Skeletal muscle satellite cell (primary cell): ENCODE results near the gene LCT. TPM values are rescaled to one million over a fixed set of nuclear protein-coding genes. Genes with fewer than 3 reads are reported as not detected.

Experiments used
- H3K27me3 ChIP-seq: 2 replicates; pipeline ENCODE4 v1.7.0; 2013; ENCODE audit warnings: low read length; ENCODE audit not compliant: control insufficient read depth, insufficient read depth
- H3K36me3 ChIP-seq: 2 replicates; pipeline ENCODE4 v1.7.0; 2013; ENCODE audit warnings: mild to moderate bottlenecking, control low read depth, low read length; ENCODE audit not compliant: insufficient read depth
- H3K4me1 ChIP-seq: 2 replicates; pipeline ENCODE4 v1.7.0; 2013; ENCODE audit warnings: low read length; ENCODE audit not compliant: control insufficient read depth, insufficient read depth
- H3K4me2 ChIP-seq: 2 replicates; pipeline ENCODE4 v1.7.0; 2013; ENCODE audit warnings: mild to moderate bottlenecking, low read length
- H3K4me3 ChIP-seq: 2 replicates; pipeline ENCODE4 v1.7.0; 2013; ENCODE audit warnings: low read length
- H3K9ac ChIP-seq: 2 replicates; pipeline ENCODE4 v1.7.0; 2013; ENCODE audit warnings: mild to moderate bottlenecking, low read depth, low read length, moderate library complexity
- H3K9me3 ChIP-seq: replicated peaks from 2 replicates; pipeline ENCODE4 v1.7.0; 2013; ENCODE audit warnings: mild to moderate bottlenecking, control low read depth, low read length
- small RNA-seq: library from RNA; depleted of rRNA; stranded (forward); fragments of <200 nt; gene quantifications from one replicate; pipeline ENCODE3, GENCODE V24; 2012

The LCT gene

GRCh38 chr2:135740206-135740605 is 96.8 kb downstream of the LCT start:
- H3K4me1 ChIP-seq: peaks cover 14% of the 10 kb centered on the region
- H3K4me3 ChIP-seq: no peak overlapping the region
- no peaks in the 10 kb centered on the region for H3K9me3 ChIP-seq
- no peaks in the 10 kb centered on the region for H3K27me3 ChIP-seq
- no peak overlapping the region for H3K9ac ChIP-seq
- no peak overlapping the region for H3K4me2 ChIP-seq
- H3K36me3 ChIP-seq: no peaks in the 10 kb centered on the region

Small RNA genes within 50 kb of the gene (small RNA-seq; reads per million reads assigned to genes)
- not detected for gene RF00019
